ENCODE results near the gene HS6ST1.

Gene HS6ST1

GRCh38 chr2:128286905-128287779, 31.5 kb downstream of the HS6ST1 start:
- no peak for DNase-seq (ENCODE audit: low read depth, low spot score)
- Histone ChIP-seq H3K9me3 (ENCODE audit: control insufficient read depth, insufficient read depth, low read length) (no peaks in the 10 kb centered on the region), H3K27me3 (ENCODE audit: control insufficient read depth, insufficient read depth, low read length) (no peaks in the 10 kb centered on the region), H3K27ac (ENCODE audit: low read length) (no peak overlapping the region), H3K4me3 (ENCODE audit: low read length) (no peak overlapping the region), H3K4me1 (ENCODE audit: control insufficient read depth, insufficient read depth, low read length) (peaks cover 11% of the 10 kb centered on the region), H3K36me3 (ENCODE audit: control insufficient read depth, insufficient read depth, low read length) (peaks cover 2% of the 10 kb centered on the region; the same call in 1 of the 2 replicates)
- no CpG with 5 or more reads among the region's 12 CpGs for WGBS (ENCODE audit: insufficient coverage, insufficient read length)

- Histone ChIP-seq H3K9me3 (ENCODE audit: control insufficient read depth, insufficient read depth, low read length) (no peaks in the 10 kb centered on the region), H3K4me1 (ENCODE audit: control insufficient read depth, insufficient read depth, low read length) (peaks cover 11% of the 10 kb centered on the region), H3K36me3 (ENCODE audit: control insufficient read depth, insufficient read depth, low read length) (peaks cover 2% of the 10 kb centered on the region; the same call in 1 of the 2 replicates), H3K4me3 (ENCODE audit: low read length) (no peak overlapping the region), H3K27ac (ENCODE audit: low read length) (no peak overlapping the region), H3K27me3 (ENCODE audit: control insufficient read depth, insufficient read depth, low read length) (no peaks in the 10 kb centered on the region)
- no peak for DNase-seq (ENCODE audit: low read depth, low spot score)
- no CpG with 5 or more reads among the region's 13 CpGs for WGBS (ENCODE audit: insufficient coverage, insufficient read length)
Observed at GRCh38 chr2:128286011-128286721, 32.5 kb downstream of the HS6ST1 start.

- peaks cover 2% of the 10 kb centered on the region; the same call in 1 of the 2 replicates for H3K36me3 ChIP-seq (ENCODE audit: control insufficient read depth, insufficient read depth, low read length)
- no peak overlapping the region for H3K4me3 ChIP-seq (ENCODE audit: low read length)
- no peaks in the 10 kb centered on the region for H3K9me3 ChIP-seq (ENCODE audit: control insufficient read depth, insufficient read depth, low read length)
- H3K4me1 ChIP-seq (ENCODE audit: control insufficient read depth, insufficient read depth, low read length): peaks cover 11% of the 10 kb centered on the region
- no peak for DNase-seq (ENCODE audit: low read depth, low spot score)
- no CpG with 5 or more reads among the region's 12 CpGs for WGBS (ENCODE audit: insufficient coverage, insufficient read length)
- no peaks in the 10 kb centered on the region for H3K27me3 ChIP-seq (ENCODE audit: control insufficient read depth, insufficient read depth, low read length)
- H3K27ac ChIP-seq (ENCODE audit: low read length): no peak overlapping the region
Observed at GRCh38 chr2:128285329-128285931, 33.2 kb downstream of the HS6ST1 start.

- no CpG with 5 or more reads among the region's 11 CpGs for WGBS (ENCODE audit: insufficient coverage, insufficient read length)
- H3K36me3 ChIP-seq (ENCODE audit: control insufficient read depth, insufficient read depth, low read length): peaks cover 2% of the 10 kb centered on the region; the same call in 1 of the 2 replicates
- H3K4me3 ChIP-seq (ENCODE audit: low read length): no peak overlapping the region
- H3K4me1 ChIP-seq (ENCODE audit: control insufficient read depth, insufficient read depth, low read length): peaks cover 11% of the 10 kb centered on the region
- no peaks in the 10 kb centered on the region for H3K9me3 ChIP-seq (ENCODE audit: control insufficient read depth, insufficient read depth, low read length)
- H3K27ac ChIP-seq (ENCODE audit: low read length): no peak overlapping the region
- no peaks in the 10 kb centered on the region for H3K27me3 ChIP-seq (ENCODE audit: control insufficient read depth, insufficient read depth, low read length)
- DNase-seq (ENCODE audit: low read depth, low spot score): no peak
Observed at GRCh38 chr2:128284841-128285240, 33.8 kb downstream of the HS6ST1 start.

GRCh38 chr2:128284037-128284441, 34.6 kb downstream of the HS6ST1 start:
- DNase-seq (ENCODE audit: low read depth, low spot score): no peak
- no peak overlapping the region for H3K4me3 ChIP-seq (ENCODE audit: low read length)
- WGBS (ENCODE audit: insufficient coverage, insufficient read length): no CpG with 5 or more reads among the region's 7 CpGs
- H3K27ac ChIP-seq (ENCODE audit: low read length): no peak overlapping the region
- no peaks in the 10 kb centered on the region for H3K27me3 ChIP-seq (ENCODE audit: control insufficient read depth, insufficient read depth, low read length)
- H3K36me3 ChIP-seq (ENCODE audit: control insufficient read depth, insufficient read depth, low read length): peaks cover 2% of the 10 kb centered on the region; the same call in 1 of the 2 replicates
- H3K9me3 ChIP-seq (ENCODE audit: control insufficient read depth, insufficient read depth, low read length): no peaks in the 10 kb centered on the region
- peaks cover 8% of the 10 kb centered on the region; the same call in 1 of the 2 replicates for H3K4me1 ChIP-seq (ENCODE audit: control insufficient read depth, insufficient read depth, low read length)

GRCh38 chr2:128282976-128283810, 35.5 kb downstream of the HS6ST1 start:
- H3K4me1 ChIP-seq (ENCODE audit: control insufficient read depth, insufficient read depth, low read length): peaks cover 8% of the 10 kb centered on the region; the same call in 1 of the 2 replicates
- WGBS (ENCODE audit: insufficient coverage, insufficient read length): no CpG with 5 or more reads among the region's 8 CpGs
- no peaks in the 10 kb centered on the region for H3K27me3 ChIP-seq (ENCODE audit: control insufficient read depth, insufficient read depth, low read length)
- no peak overlapping the region for H3K27ac ChIP-seq (ENCODE audit: low read length)
- H3K36me3 ChIP-seq (ENCODE audit: control insufficient read depth, insufficient read depth, low read length): peaks cover 4% of the 10 kb centered on the region; the same call in 1 of the 2 replicates
- no peaks in the 10 kb centered on the region for H3K9me3 ChIP-seq (ENCODE audit: control insufficient read depth, insufficient read depth, low read length)
- DNase-seq (ENCODE audit: low read depth, low spot score): no peak
- H3K4me3 ChIP-seq (ENCODE audit: low read length): no peak overlapping the region

GRCh38 chr2:128282246-128282975, 36.3 kb downstream of the HS6ST1 start:
- no peak for DNase-seq (ENCODE audit: low read depth, low spot score)
- peaks cover 8% of the 10 kb centered on the region; the same call in 1 of the 2 replicates for H3K4me1 ChIP-seq (ENCODE audit: control insufficient read depth, insufficient read depth, low read length)
- H3K9me3 ChIP-seq (ENCODE audit: control insufficient read depth, insufficient read depth, low read length): no peaks in the 10 kb centered on the region
- WGBS (ENCODE audit: insufficient coverage, insufficient read length): no CpG with 5 or more reads among the region's 24 CpGs
- H3K36me3 ChIP-seq (ENCODE audit: control insufficient read depth, insufficient read depth, low read length): peaks cover 4% of the 10 kb centered on the region; the same call in 1 of the 2 replicates
- H3K4me3 ChIP-seq (ENCODE audit: low read length): no peak overlapping the region
- no peaks in the 10 kb centered on the region for H3K27me3 ChIP-seq (ENCODE audit: control insufficient read depth, insufficient read depth, low read length)
- H3K27ac ChIP-seq (ENCODE audit: low read length): no peak overlapping the region

GRCh38 chr2:128281852-128282245, 36.8 kb downstream of the HS6ST1 start:
- no peaks in the 10 kb centered on the region for H3K27me3 ChIP-seq (ENCODE audit: control insufficient read depth, insufficient read depth, low read length)
- no peak overlapping the region for H3K27ac ChIP-seq (ENCODE audit: low read length)
- peaks cover 8% of the 10 kb centered on the region; the same call in 1 of the 2 replicates for H3K4me1 ChIP-seq (ENCODE audit: control insufficient read depth, insufficient read depth, low read length)
- no CpG with 5 or more reads among the region's 2 CpGs for WGBS (ENCODE audit: insufficient coverage, insufficient read length)
- no peaks in the 10 kb centered on the region for H3K9me3 ChIP-seq (ENCODE audit: control insufficient read depth, insufficient read depth, low read length)
- no peak for DNase-seq (ENCODE audit: low read depth, low spot score)
- peaks cover 4% of the 10 kb centered on the region; the same call in 1 of the 2 replicates for H3K36me3 ChIP-seq (ENCODE audit: control insufficient read depth, insufficient read depth, low read length)
- no peak overlapping the region for H3K4me3 ChIP-seq (ENCODE audit: low read length)

- WGBS (ENCODE audit: insufficient coverage, insufficient read length): no CpG with 5 or more reads among the region's 5 CpGs
Observed at GRCh38 chr2:128280901-128281321, 37.8 kb downstream of the HS6ST1 start.

More at GRCh38 chr2:128280901-128281321, 37.8 kb downstream of the HS6ST1 start:
- H3K9me3 ChIP-seq (ENCODE audit: control insufficient read depth, insufficient read depth, low read length): no peaks in the 10 kb centered on the region
- no peak for DNase-seq (ENCODE audit: low read depth, low spot score)
- no peak overlapping the region for H3K4me3 ChIP-seq (ENCODE audit: low read length)
- no peaks in the 10 kb centered on the region for H3K27me3 ChIP-seq (ENCODE audit: control insufficient read depth, insufficient read depth, low read length)
- H3K27ac ChIP-seq (ENCODE audit: low read length): no peak overlapping the region
- peaks cover 4% of the 10 kb centered on the region; the same call in 1 of the 2 replicates for H3K36me3 ChIP-seq (ENCODE audit: control insufficient read depth, insufficient read depth, low read length)
- peaks cover 7% of the 10 kb centered on the region; the same call in 1 of the 2 replicates for H3K4me1 ChIP-seq (ENCODE audit: control insufficient read depth, insufficient read depth, low read length)

Data from iPS DF 6.9 (cell line).